Limb (tissue), 2 donors: ENCODE results near the gene POLQ.
"Not testable (repeated sequence)": the region's sequence is repeated elsewhere in the genome, so short reads cannot be mapped to it uniquely, and the experiment has no call there.

Experiments used
- DNase-seq, 2 donors: peaks; one replicate each; pipeline ENCODE4 v3.0.0-alpha.2; 2016; ENCODE audit errors: extremely low spot score in 2 of 2

Gene POLQ

GRCh38 chr3:121514496-121514895 lies 31.3 kb downstream of the POLQ start:
- DNase-seq: no peak

GRCh38 chr3:121508389-121508788 lies 37.4 kb downstream of the POLQ start:
- DNase-seq: no peak

GRCh38 chr3:121505256-121505655 lies 40.5 kb downstream of the POLQ start:
- DNase-seq: no peak

GRCh38 chr3:121504618-121505017 lies 41.2 kb downstream of the POLQ start:
- no peak for DNase-seq

- no peak for DNase-seq
Measured at GRCh38 chr3:121496786-121497185, 49.0 kb downstream of the POLQ start.

GRCh38 chr3:121493431-121493830 lies 52.4 kb downstream of the POLQ start:
- DNase-seq: no peak

GRCh38 chr3:121491683-121492320 lies 54.0 kb downstream of the POLQ start:
- DNase-seq: no peak

GRCh38 chr3:121490161-121490560 lies 55.6 kb downstream of the POLQ start:
- no peak for DNase-seq

- no peak for DNase-seq
Measured at GRCh38 chr3:121488628-121489027, 57.2 kb downstream of the POLQ start.

GRCh38 chr3:121483290-121483689 lies 62.5 kb downstream of the POLQ start:
- no peak for DNase-seq

GRCh38 chr3:121482660-121483059 lies 63.1 kb downstream of the POLQ start:
- no peak for DNase-seq

- no peak for DNase-seq
Measured at GRCh38 chr3:121481106-121481880, 64.5 kb downstream of the POLQ start.

GRCh38 chr3:121477589-121477988 lies 68.2 kb downstream of the POLQ start:
- DNase-seq: no peak

GRCh38 chr3:121473001-121473400 lies 72.8 kb downstream of the POLQ start:
- DNase-seq: no peak

- no peak for DNase-seq
Measured at GRCh38 chr3:121467085-121467484, 78.7 kb downstream of the POLQ start.

GRCh38 chr3:121463745-121464144 lies 82.0 kb downstream of the POLQ start:
- DNase-seq: no peak

GRCh38 chr3:121462565-121462964 lies 83.2 kb downstream of the POLQ start:
- no peak for DNase-seq

GRCh38 chr3:121451752-121452151 lies 94.0 kb downstream of the POLQ start:
- DNase-seq: not testable (repeated sequence)

- no peak for DNase-seq
Measured at GRCh38 chr3:121443456-121443855, 102.3 kb downstream of the POLQ start.

GRCh38 chr3:121436641-121437040 lies 109.1 kb downstream of the POLQ start:
- no peak for DNase-seq

GRCh38 chr3:121436074-121436473 lies 109.7 kb downstream of the POLQ start:
- no peak for DNase-seq

- no peak for DNase-seq
Measured at GRCh38 chr3:121431726-121432517, 113.9 kb downstream of the POLQ start.
